ENCODE results near the gene BEX3. TPM values are rescaled to one million over a fixed set of nuclear protein-coding genes. Genes with fewer than 3 reads are reported as not detected.
A peak's percentile ranks its signal among the peaks of the same experiment; 100 is the strongest.

BEX3 gene
- total RNA-seq, 4 donors from 2014 or later: 17.1 to 53.4 (median 39.4) TPM

- in situ Hi-C loops (cut with MboI; ENCODE audit: low pct_ligation_motif_present in 1 of 4, low pct_unique_long_range_greater_than_20kb in 1 of 4, low sequenced_read_pairs in 3 of 4) (no loop called here), intact Hi-C loops (cut with DNase I; ENCODE audit: low total_unique reads) (no loop called here)
- Histone ChIP-seq H3K4me3 (no peak overlapping the region), H3K36me3 (no peaks in the 10 kb centered on the region), H3K27ac (no peak overlapping the region), H3K27me3 (no peaks in the 10 kb centered on the region), H3K9me3 (no peaks in the 10 kb centered on the region), H3K4me1 (no peaks in the 10 kb centered on the region)
- DNase-seq: no peak
- TF ChIP-seq POLR2A (IDR thresholded peaks at IDR 0.05) (no peak), POLR2AphosphoS5 (IDR thresholded peaks at IDR 0.05) (no peak), CTCF (IDR thresholded peaks at IDR 0.05) (no peak), EP300 (IDR thresholded peaks at IDR 0.05; ENCODE audit: low read depth) (no peak)
- WGBS, 2 donors (ENCODE audit: low coverage in 1 of 2): 65 to 75% methylated on average over 2 to 3 of the region's 3 CpGs
Observed at GRCh38 chrX:103373581-103373980, 2.8 kb upstream of the BEX3 start.

- TF ChIP-seq CTCF (IDR thresholded peaks at IDR 0.05) (no peak), POLR2A (IDR thresholded peaks at IDR 0.05) (no peak), POLR2AphosphoS5 (IDR thresholded peaks at IDR 0.05) (no peak), EP300 (IDR thresholded peaks at IDR 0.05; ENCODE audit: low read depth) (no peak)
- 0 to 54% methylated on average over 3 to 18 of the region's 19 CpGs for WGBS, 2 donors (ENCODE audit: low coverage in 1 of 2)
Observed at GRCh38 chrX:103376979-103377324, 614 bp downstream of the BEX3 start.

GRCh38 chrX:103378990-103379389 lies 2.7 kb downstream of the BEX3 start:
- H3K9me3 ChIP-seq: no peaks in the 10 kb centered on the region
- H3K27ac ChIP-seq: no peak overlapping the region
- in situ Hi-C loops (cut with MboI; ENCODE audit: low pct_ligation_motif_present in 1 of 4, low pct_unique_long_range_greater_than_20kb in 1 of 4, low sequenced_read_pairs in 3 of 4) (no loop called here), intact Hi-C loops (cut with DNase I; ENCODE audit: low total_unique reads) (no loop called here)
- no peaks in the 10 kb centered on the region for H3K36me3 ChIP-seq
- H3K4me3 ChIP-seq: no peak overlapping the region
- H3K4me1 ChIP-seq: no peaks in the 10 kb centered on the region
- DNase-seq: no peak
- 68% methylated on average over 2 of the region's 2 CpGs; no CpG with 5 or more reads in 1 of the 2 donors for WGBS, 2 donors (ENCODE audit: low coverage in 1 of 2)
- no peaks in the 10 kb centered on the region for H3K27me3 ChIP-seq
- TF ChIP-seq POLR2AphosphoS5 (IDR thresholded peaks at IDR 0.05) (no peak), EP300 (IDR thresholded peaks at IDR 0.05; ENCODE audit: low read depth) (no peak), CTCF (IDR thresholded peaks at IDR 0.05) (no peak), POLR2A (IDR thresholded peaks at IDR 0.05) (no peak)

More at GRCh38 chrX:103376979-103377324, 614 bp downstream of the BEX3 start:
- DNase-seq: no peak
- Histone ChIP-seq H3K27me3 (no peaks in the 10 kb centered on the region), H3K4me3 (peak overlapping the region; percentile 43 to 75 (median 62)), H3K36me3 (no peaks in the 10 kb centered on the region), H3K9me3 (no peaks in the 10 kb centered on the region), H3K27ac (peak overlapping the region; percentile 74 to 87 (median 82)), H3K4me1 (no peaks in the 10 kb centered on the region)
- intact Hi-C loops (cut with DNase I; ENCODE audit: low total_unique reads): no loop called here
- in situ Hi-C loops (cut with MboI; ENCODE audit: low pct_ligation_motif_present in 1 of 4, low pct_unique_long_range_greater_than_20kb in 1 of 4, low sequenced_read_pairs in 3 of 4): no loop called here

GRCh38 chrX:103382877-103383276 lies 6.5 kb downstream of the BEX3 start:
- no peaks in the 10 kb centered on the region for H3K9me3 ChIP-seq
- no peak overlapping the region for H3K27ac ChIP-seq
- no peaks in the 10 kb centered on the region for H3K4me1 ChIP-seq
- H3K4me3 ChIP-seq: no peak overlapping the region
- DNase-seq: no peak
- no peak for TF ChIP-seq POLR2AphosphoS5 (IDR thresholded peaks at IDR 0.05)
- TF ChIP-seq POLR2A (IDR thresholded peaks at IDR 0.05): no peak
- no peak for TF ChIP-seq EP300 (IDR thresholded peaks at IDR 0.05; ENCODE audit: low read depth)
- no peak for TF ChIP-seq CTCF (IDR thresholded peaks at IDR 0.05)
- in situ Hi-C loops (cut with MboI; ENCODE audit: low pct_ligation_motif_present in 1 of 4, low pct_unique_long_range_greater_than_20kb in 1 of 4, low sequenced_read_pairs in 3 of 4) (no loop called here), intact Hi-C loops (cut with DNase I; ENCODE audit: low total_unique reads) (no loop called here)
- WGBS, 2 donors (ENCODE audit: low coverage in 1 of 2): 77 to 100% methylated on average over 1 of the region's 1 CpG
- no peaks in the 10 kb centered on the region for H3K27me3 ChIP-seq
- H3K36me3 ChIP-seq: no peaks in the 10 kb centered on the region
